ENCODE results near the gene VAMP5.
"Not testable (repeated sequence)": the region's sequence is repeated elsewhere in the genome, so short reads cannot be mapped to it uniquely, and the experiment has no call there.

VAMP5 gene

DNA sequence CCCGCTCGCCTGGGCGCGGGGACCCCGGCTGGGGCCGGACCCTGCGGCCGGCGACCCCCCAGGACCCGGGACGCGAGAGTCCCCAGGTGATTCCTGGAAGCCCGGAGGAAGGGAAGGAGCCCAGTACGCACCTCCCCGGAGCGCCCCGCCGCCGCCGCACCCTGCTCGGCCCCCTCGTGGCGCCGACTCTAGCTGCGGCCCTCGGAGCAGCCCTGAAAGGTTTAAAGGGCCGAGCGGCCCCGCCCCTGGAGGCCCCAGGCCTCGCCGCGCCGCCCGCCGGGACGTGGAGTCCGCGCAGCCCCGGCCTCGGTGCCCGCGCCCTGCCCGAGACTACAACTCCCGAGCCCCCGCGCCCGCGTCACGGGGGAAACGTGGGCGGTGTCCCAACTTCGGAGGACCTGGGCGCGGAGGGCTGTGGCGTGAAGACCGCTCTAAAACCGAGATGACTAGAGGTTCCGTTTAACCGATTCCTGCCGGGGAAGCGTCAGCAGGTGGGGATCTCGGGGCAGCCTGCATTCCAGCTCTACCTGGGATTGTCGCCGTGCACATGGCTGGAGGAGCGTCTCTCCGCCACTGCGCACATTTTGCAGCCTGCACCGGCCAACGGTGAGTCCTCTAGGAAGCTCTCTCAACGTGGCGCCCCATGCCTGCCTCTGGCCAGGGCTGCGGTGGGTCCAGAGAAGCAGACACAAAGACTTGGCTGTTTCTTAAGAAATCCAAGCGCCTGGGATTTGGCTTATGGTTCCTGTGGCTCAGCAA lies 18.4 kb downstream of the VAMP5 start, which contains the start of gene TMEM150A:
Gene TMEM150A (minus strand): TSS at position 223 of the 759 bp plus-strand sequence. CDS start 750 bp downstream, outside the sequence.
- peak in 1 of 2 experiments; percentile 77 for DNase-seq

DNA sequence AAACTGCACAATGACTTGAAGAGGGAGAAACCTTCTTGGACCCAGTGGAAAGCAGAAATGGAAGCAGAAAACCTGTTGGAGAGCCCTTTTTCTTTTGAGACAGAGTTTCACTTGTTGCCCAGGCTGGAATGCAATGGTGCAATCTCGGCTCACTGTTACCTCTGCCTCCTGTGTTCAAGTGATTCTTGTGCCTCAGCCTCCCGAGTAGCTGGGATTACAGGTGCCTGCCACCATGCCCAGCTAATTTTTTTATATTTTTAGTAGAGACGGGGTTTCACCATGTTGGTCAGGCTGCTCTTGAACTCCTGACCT lies 19.9 kb downstream of the VAMP5 start:
- not testable (repeated sequence) for DNase-seq

DNA sequence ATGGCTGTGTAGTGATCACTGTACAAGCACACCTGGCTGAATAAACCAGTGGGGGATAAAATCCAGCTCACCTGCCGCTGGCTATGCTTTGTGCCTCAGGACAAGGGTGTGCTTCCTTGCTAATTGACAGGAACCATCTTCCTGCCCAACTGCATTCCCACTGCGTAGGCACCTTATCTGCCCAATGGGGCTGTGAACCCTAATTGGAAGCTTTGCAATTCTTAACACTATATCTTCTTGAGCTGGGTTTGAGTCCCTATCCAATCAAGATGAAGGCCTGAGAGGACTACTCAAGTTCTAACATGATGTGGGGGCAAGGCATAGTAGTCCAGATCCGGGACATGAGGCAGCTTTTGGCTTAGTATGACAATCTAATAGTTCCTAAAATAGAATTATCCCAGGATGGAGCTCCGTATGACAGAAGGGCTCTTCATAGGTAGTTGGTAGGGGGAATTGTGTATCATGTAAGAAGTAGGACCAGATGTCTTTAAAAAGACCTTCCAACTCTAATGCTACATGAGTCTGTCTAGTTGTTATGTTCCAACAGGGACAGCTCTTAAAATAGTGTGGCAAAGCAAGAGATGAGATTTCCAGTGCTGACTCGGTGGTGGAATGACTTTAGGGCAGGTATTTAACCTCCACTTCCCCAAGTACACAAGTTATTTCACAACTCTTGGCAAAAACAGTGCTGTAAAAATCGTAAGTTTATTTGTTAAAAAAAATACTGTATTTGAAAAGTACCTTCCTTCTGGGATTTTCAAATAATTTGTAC lies 20.5 kb downstream of the VAMP5 start:
- DNase-seq, result no peak

DNA sequence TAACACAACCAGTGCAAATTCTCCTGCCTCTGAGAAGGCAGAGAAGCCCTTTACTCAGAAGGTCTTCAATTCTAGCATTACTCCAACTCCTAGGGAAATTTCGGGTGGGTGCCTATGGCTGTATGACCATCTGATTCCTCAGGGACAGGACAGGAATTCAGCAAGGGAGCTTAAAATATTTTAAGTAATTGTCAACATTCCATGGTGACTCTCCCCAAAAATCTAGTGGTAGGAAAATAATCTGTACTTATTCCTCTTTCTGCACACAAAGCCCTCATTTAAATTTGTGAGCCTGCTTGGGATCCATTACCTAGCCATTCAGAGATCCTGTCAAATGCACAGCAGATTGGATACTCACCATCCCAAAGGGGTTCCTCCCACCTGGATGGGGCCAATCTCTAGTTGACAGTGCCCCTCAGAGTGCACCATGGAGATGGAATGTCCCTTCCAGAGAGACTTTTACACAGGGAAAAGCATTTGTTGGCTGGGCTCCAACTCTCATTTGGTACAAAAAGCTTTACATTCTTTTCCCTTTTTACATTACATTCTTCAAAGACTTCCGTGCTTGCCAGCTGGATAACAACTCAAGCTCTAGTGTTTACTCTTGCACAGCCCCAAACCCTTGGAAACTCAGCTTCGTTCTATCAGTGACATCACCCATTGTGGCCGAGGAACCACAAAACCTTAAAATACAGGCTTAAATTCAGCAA lies 21.3 kb downstream of the VAMP5 start:
- no peak for DNase-seq

DNA sequence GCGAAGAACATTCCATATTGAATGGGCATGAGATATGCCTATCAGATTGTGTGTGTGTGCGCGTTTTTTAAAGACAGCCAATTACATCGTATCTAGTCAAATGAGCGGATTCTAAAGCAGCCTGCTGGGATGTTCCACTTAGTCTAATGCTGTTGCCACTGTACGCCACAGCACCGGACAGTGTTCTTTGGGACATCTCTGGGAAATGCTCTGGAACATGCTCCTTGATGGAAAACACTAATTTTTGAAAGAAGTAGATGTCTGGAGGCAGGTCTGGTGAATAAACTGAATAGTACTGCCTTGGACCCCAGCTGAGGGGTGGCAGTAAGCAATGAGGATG lies 21.9 kb downstream of the VAMP5 start:
- no peak for DNase-seq

DNA sequence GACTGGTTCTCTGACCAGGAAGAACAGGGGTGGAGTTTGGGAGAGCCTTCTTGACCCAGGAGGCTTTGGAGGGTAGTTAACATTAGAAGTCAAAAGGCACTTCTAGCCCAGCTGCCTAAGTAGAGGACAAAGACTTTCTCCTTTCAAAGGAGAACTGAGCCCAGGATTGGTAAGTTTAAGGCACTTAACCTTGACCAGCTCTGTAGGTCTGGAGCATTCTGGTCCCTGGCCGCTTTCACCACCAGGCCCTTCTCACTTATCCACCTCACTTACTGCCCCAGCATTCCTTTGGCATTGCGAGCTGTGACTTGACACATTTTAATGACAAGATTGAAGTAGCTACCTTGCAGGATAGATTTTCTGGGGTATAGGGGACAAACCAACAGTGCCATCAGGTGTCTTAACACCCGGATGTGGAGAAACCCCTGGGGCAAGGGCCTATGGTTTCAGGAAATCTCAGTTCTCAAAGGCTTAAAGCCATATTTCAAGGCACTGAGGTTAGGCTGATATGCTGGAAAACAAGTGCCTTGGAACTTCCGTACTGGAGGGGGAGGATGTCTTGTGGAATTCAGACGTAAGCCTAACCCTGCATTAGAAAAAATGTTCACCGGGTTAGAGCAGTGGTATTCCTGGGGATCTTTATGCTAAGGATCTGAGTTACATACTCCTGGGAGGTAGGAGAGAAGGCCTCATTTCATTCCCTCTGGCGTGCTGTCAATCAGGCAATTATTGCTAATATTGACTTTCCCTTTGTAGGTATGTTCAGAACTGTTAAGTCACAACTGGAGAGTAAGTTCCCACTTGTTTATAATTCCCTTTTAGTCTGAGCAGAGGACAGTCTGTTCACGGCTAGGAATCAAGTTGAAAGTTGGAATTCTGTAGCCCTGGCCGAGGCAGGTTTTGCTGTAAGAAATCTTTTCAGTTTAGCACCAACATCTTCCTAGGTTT lies 23.3 kb downstream of the VAMP5 start:
- no peak for DNase-seq

DNA sequence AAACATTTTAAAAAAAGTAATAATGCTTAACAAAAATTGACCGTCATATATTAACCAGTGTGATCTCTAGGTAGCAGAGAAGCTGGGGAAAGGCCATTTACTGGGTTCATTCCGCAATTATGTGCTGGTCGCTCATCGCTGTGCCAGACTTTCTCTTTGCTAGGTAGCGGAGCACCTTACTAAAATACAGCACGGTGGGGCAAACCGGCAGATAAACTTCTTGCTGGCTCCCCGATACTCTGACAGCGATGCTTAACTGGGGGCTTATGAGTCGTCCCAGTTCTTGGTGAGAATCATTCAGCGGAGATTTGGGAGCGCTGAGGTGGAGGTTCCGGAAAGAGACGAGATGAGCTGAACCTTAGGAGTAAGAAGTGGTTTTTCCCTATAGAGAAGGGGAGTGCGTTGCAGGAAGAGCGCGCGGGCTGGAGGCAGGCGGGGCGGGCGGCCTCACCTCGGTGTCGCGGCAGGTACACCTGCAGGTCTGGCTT lies 27.0 kb downstream of the VAMP5 start:
- DNase-seq, result no peak

DNA sequence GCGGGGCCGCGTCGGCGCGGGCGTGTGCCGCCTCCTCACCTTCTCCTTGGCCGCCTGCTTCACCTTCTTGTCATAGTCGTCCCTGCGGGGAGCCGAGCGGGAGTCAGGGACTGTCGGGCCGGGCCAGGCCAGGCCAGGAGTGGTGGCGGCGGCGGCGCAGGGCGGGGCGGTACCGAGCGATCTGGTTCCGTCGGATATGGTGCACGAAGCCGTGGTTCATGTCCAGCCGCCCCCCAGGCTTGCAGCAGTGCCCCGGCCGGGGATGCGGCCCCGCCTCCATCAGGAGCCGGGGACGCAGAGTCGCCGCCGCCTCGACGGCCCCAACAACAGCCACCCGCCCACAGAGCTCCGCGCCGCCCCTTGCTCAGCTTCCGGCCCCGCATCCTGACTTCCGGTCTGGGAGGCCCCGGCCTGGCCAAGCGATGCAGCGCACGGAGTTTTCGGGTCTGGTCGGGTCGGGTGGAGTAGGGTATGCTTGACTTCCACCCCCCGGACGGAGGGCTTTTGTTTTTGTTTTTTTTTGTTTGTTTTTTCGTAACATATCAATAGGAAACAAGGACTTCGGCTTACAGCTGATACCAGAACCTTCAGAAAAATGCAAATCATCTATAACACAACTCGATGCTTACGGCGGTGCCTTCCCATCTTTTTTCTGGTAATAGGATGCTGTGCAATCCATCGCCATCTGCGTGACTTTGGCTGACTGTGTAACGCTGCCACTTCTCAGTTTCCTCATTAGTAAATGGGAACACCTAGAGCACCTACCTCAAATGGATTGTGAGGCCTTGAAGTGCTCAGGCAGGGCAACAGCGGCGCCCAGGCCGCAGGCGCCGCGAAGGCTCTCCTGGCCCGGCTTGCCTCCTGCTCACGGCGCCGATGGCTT lies 27.7 kb downstream of the VAMP5 start, which contains the start of gene C2orf68:
Gene C2orf68 (minus strand): TSS at position 362 of the 883 bp plus-strand sequence. CDS start 82 bp downstream, at position 280.
- peak; percentile 40 to 78 for DNase-seq

DNA sequence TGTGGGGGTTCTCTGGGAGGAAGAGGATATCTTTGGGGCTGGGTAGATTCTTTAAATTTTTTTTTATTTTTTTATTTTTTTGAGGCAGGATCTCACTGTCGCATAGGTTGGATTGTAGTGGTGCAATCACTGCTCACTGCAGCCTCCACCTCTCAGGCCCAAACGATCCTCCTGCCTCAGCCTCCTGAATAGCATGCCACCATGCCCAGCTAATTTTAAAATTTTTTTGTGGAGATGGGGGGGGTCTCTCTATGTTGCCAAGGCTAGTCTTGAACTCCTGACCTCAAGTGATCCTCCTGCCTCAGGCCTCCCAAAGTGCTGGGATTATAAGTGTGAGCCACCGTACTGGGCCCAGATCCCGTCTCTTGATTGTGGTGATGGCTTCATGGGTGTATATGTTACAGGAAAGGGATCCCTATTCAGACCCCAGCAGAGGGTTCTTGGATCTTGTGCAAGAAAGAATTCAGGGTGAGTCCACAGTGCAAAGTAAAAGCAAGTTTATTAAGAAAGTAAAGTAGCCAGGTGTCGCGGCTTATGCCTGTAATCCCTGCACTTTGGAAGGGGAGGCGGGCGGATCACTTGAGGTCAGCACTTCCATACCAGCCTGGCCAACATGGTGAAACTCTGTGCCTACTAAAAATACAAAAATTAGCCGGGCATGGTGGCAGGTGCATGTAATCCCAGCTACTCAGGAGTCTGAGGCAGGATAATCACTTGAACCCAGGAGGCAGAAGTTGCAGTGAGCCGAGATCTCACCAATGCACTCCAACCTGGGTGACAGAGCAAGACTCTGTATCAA lies 29.7 kb downstream of the VAMP5 start:
- DNase-seq, result no peak

DNA sequence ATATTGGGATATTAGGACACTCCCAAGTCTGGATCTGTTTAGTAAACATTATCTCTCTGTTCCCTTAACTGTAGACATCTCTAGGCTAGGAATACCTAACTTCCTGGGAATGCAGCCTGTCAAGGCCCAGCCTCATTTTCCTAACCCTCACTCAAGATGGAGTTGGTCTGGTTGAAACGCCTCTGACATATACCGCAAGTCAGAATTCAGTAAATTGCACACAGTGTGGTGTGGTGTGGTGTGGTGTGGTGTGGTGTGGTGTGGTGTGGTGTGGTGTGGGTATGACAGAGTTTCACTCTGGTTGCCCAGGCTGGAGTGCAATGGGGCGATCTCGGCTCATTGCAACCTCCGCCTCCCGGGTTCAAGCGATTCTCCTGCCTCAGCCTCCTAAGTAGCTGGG lies 30.5 kb downstream of the VAMP5 start:
- not testable (repeated sequence) for DNase-seq

DNA sequence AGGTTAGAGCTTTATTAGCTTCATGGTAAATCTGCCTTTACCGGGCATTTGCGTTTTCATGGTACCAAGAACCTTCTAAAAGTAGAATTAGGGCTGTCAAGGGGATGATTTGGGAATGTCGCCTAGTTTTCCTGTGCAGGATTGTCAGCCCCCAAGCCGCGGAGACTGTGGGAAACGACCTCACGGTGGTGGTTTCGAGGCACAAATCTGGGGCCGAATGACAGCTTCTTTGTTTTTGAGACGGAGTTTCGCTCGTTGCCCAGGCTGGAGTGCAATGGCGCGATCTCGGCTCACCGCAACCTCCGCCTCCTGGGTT lies 31.1 kb downstream of the VAMP5 start:
- no peak for DNase-seq

DNA sequence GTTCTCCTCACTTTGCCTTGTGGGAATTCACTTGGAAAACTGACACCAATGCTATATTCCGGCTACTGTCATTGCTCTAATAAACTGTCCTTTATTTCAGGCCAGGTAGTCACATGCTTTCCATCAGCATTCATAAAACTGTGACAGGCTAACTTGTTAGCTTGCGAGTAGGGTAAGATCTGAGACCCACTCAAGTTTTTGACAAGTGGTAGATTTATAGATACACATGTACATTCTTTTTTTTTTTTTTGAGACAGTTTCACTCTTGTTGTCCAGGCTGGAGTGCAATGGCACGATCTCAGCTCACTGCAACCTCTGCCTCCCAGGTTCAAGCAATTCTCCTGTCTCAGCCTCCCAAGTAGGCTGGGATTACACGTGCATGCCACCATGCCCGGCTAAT lies 33.5 kb downstream of the VAMP5 start:
- DNase-seq, result not testable (repeated sequence)

DNA sequence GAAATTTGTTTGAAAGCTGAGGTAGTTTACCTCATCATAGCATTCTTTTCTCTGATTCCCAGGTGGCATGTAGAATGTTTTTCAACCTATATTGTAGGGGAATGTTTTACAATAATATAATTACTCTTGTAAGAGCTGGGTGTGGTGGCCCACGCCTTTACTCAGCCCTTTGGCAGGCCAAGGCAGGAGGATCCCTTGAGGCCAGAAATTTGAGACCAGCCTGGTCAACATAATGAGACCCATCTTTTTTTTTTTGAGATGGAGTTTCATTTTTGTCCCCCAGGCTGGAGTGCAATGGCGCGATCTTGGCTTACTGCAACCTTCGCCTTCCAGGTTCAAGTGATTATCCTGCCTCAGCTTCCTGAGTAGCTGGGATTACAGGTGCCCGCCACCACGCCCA lies 35.4 kb downstream of the VAMP5 start:
- no peak for DNase-seq

DNA sequence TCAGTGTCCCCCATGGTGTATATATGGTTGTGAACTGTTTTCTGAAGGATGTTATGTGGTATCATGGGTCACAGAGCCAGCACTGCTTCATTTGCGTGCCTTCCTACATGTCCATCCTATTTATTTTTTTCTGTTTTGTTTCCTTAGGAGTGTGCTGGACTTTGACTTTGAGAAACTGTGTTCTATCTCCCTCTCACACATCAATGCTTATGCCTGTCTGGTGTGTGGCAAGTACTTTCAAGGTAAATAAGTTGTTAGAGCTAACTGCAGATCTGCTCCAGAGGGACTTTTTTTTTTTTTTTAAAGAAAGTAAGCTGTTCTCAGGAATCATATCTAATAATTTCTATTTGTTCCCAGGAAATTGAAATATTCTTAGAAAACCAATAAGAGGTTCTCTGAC lies 37.1 kb downstream of the VAMP5 start:
- DNase-seq, result no peak

DNA sequence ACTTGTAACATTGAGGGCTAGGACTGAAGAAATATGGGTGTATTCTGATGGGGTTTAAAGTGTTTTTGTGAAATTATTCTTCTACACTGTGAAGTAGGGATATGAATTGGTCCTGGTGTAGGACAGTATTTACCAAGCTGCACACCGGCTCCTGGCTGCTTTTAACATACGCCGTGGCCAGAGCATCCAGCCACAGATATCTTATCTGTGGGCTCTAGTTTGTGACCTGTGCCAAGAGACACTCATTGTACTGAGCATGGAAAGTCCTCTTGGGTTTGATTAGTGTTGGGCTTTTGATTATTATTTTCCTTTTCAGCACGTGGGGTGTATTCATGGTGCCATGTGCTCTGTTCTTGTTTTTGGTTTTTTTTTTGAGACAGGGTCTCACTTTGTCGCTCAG lies 39.8 kb downstream of the VAMP5 start:
- no peak for DNase-seq

DNA sequence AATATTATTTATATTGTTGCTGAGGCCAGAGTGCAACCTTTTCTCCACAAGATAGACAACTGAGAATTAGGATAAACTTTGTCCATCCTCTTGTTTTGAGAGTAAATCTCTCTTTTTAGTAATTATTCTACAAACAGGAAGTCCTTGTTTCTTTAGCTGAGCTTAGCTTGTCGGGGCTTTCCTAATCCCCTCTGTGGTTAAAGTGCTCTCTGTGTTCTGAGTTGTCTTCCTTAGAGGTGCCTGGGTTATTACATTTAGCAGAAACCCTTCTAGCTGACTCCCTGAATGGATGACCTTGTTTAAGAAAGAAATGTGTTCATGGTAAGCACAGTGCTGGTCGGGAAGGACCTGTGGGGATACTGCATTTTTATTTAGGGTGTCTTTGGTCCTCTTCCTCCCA lies 44.4 kb downstream of the VAMP5 start:
- no peak for DNase-seq

DNA sequence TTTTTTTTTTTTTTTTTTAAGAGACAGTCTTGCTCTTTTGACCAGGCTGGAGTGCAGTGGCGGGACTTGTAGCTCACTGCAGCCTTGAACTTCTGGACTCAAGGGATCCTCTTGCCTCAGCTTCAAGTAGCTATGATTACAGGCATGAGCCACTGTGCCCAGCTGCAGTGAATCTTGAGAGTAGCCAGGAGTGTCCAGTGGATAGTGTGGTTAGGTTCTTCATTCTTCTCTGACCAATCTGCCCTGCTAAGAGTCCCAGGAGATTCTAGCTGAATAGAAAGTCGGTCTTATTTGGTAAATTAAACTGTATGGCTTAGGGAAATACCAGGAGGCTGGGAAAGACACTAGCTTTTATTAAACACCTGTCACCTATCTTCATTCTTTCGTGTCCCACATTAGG lies 47.1 kb downstream of the VAMP5 start:
- no peak for DNase-seq

DNA sequence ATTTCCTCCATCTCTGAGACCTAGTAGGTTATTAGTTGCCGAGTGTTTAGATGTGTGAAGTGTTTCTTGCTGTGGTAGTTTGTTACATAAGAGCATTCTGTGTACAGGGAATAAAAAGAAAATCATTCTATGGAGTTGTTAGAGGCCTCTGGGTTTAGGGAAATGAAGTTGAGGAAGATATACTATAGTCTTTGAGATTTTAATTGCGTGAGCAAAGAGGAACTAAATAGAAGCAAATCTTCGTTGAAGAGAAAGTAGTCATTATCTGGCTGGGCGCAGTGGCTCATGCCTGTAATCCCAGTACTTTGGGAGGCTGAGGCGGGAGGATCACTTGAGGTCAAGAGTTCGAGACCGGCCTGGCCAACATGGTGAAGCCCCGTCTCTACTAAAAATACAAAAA lies 50.8 kb downstream of the VAMP5 start:
- no peak for DNase-seq

DNA sequence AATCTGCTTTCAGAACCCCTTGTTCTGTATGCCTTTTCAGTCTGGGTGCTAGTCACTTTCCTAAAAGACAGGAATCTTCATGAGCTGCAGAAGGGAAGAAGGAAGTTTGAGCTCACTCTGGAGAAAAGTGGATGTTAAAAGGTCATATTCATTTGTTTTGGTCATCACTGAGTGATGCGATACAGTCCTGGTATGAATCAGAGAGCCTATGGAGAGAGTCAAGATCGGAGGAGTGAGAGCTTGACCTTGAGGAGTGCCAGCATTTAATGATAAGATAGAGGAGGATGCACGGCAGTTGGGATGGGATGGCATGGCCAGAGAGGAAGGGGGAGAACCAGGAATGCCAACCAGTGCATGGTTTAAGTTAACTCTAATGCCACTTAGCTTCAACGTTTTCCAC lies 51.4 kb downstream of the VAMP5 start:
- DNase-seq, result no peak

DNA sequence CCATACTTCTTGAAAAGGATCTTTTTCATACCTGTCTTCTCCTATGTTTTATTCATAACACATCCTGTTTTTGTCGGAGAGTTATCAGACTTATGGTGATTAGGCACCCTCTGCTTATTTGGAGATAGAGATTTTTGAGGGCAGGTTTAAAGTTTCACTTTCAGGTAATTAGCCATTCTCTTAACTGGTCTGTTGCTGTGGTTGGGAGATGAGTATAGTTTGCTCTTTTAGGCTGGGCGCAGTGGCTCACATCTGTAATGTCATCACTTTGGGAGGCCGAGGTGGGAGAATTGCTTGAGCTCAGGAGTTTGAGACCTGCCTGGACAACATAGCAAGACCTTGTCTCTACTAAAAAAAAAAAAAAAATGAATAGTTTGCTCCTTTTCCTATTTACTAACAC lies 58.5 kb downstream of the VAMP5 start:
- DNase-seq, result no peak
